Neural progenitor cell (in vitro differentiated cells): ENCODE measurements around the gene KLF16.

Experiments
- CTCF ChIP-seq: fragments of 200-600 bp; sonication (generic); IDR thresholded peaks from 2 replicates; pipeline ENCODE4 v1.5.1; 2017; ENCODE audit warnings: antibody characterized with exemption, mild to moderate bottlenecking
- EZH2 ChIP-seq: fragments of 200-600 bp; sonication (generic); IDR thresholded peaks from 2 replicates; pipeline ENCODE4 v1.6.1; 2017; ENCODE audit warnings: antibody characterized with exemption, mild to moderate bottlenecking, moderate library complexity

GRCh38 chr19:1865172-1866010 is 2.0 kb upstream of the KLF16 start:
- no peak for TF ChIP-seq CTCF
- TF ChIP-seq EZH2: no peak
